HepG2 (cell line): ENCODE data around the gene PIR. TPM values are rescaled to one million over a fixed set of nuclear protein-coding genes. Genes with fewer than 3 reads are reported as not detected.

Source experiments
- BCLAF1 ChIP-seq: fragments of 450-650 bp; IDR thresholded peaks from 2 replicates; pipeline ENCODE4 v1.6.1; 2017; ENCODE audit warnings: mild to moderate bottlenecking
- DRAP1 ChIP-seq: IDR thresholded peaks from 2 replicates; pipeline ENCODE4 v1.6.1; 2016; ENCODE audit warnings: missing genetic modification reagents, missing compliant biosample characterization
- ELF1 ChIP-seq: sonication (generic); formaldehyde crosslinking; IDR thresholded peaks from 2 replicates; pipeline ENCODE4 v1.4.0; 2020; ENCODE audit warnings: missing genetic modification reagents
- GMEB1 ChIP-seq: sonication (generic); formaldehyde crosslinking; IDR thresholded peaks from 2 replicates; pipeline ENCODE4 v1.5.1; 2020; ENCODE audit warnings: missing genetic modification reagents, mild to moderate bottlenecking, borderline replicate concordance
- HDAC1 ChIP-seq: sonication (generic); formaldehyde crosslinking; IDR thresholded peaks from 2 replicates; pipeline ENCODE4 v1.5.1; 2020; ENCODE audit warnings: mild to moderate bottlenecking, missing genetic modification reagents
- HNF4A ChIP-seq: sonication (generic); formaldehyde crosslinking; IDR thresholded peaks from 2 replicates; pipeline ENCODE4 v1.4.0; 2020; ENCODE audit warnings: missing genetic modification reagents
- HNRNPL ChIP-seq: fragments of 200-400 bp; formaldehyde crosslinking; IDR thresholded peaks from 2 replicates; pipeline ENCODE4 v1.6.1; 2017; ENCODE audit warnings: mild to moderate bottlenecking, low read depth, low read length
- KAT2B ChIP-seq: fragments of 150-350 bp; IDR thresholded peaks from 2 replicates; pipeline ENCODE4 v1.6.1; 2014; ENCODE audit warnings: low read depth, low read length, borderline replicate concordance
- KLF12 ChIP-seq: sonication (generic); formaldehyde crosslinking; IDR thresholded peaks from 2 replicates; pipeline ENCODE4 v1.4.0; 2020; ENCODE audit warnings: missing genetic modification reagents, borderline replicate concordance
- MYPOP ChIP-seq: sonication (generic); formaldehyde crosslinking; IDR thresholded peaks from 2 replicates; pipeline ENCODE4 v1.8.1; 2023; ENCODE audit warnings: mild to moderate bottlenecking, moderate library complexity, missing genetic modification reagents
- POLR2AphosphoS2 ChIP-seq: IDR thresholded peaks from 2 replicates; pipeline ENCODE4 v1.6.1; 2011; ENCODE audit warnings: low read depth, low read length, improper control_type of control experiment
- SIX4 ChIP-seq: sonication (generic); formaldehyde crosslinking; IDR thresholded peaks from 2 replicates; pipeline ENCODE4 v1.4.0; 2020; ENCODE audit warnings: missing genetic modification reagents
- SMAD3 ChIP-seq: sonication (generic); formaldehyde crosslinking; IDR thresholded peaks from 2 replicates; pipeline ENCODE4 v1.4.0; 2020; ENCODE audit warnings: missing genetic modification reagents
- SYNCRIP ChIP-seq: fragments of 200-400 bp; formaldehyde crosslinking; IDR thresholded peaks from 2 replicates; pipeline ENCODE4 v1.6.1; 2018; ENCODE audit warnings: mild to moderate bottlenecking, low read depth, low read length; ENCODE audit not compliant: insufficient read depth
- TBX2 ChIP-seq: sonication (generic); formaldehyde crosslinking; IDR thresholded peaks from 2 replicates; pipeline ENCODE4 v1.5.0; 2020; ENCODE audit warnings: missing genetic modification reagents, mild to moderate bottlenecking, borderline replicate concordance
- TCF7L2 ChIP-seq: IDR thresholded peaks from 2 replicates; pipeline ENCODE4 v1.6.1; 2011; ENCODE audit warnings: mild to moderate bottlenecking, low read depth, low read length, moderate library complexity
- TEAD2 ChIP-seq: sonication (generic); formaldehyde crosslinking; IDR thresholded peaks from 2 replicates; pipeline ENCODE4 v1.9.0; 2021; ENCODE audit warnings: missing genetic modification reagents
- ZKSCAN1 ChIP-seq: fragments of 150-350 bp; IDR thresholded peaks from 2 replicates; pipeline ENCODE4 v1.6.1; 2014; ENCODE audit warnings: low read length
- ZNF414 ChIP-seq: sonication (generic); formaldehyde crosslinking; IDR thresholded peaks from 2 replicates; pipeline ENCODE4 v1.5.0; 2020; ENCODE audit warnings: missing genetic modification reagents
- ZNF44 ChIP-seq: sonication (generic); formaldehyde crosslinking; IDR thresholded peaks from 2 replicates; pipeline ENCODE4 v1.5.1; 2020; ENCODE audit warnings: mild to moderate bottlenecking, missing genetic modification reagents
- ZNF563 ChIP-seq: sonication (generic); formaldehyde crosslinking; IDR thresholded peaks from 2 replicates; pipeline ENCODE4 v1.8.0; 2022; ENCODE audit warnings: mild to moderate bottlenecking, moderate library complexity, missing genetic modification reagents
- ZNF749 ChIP-seq: sonication (generic); formaldehyde crosslinking; IDR thresholded peaks from 2 replicates; pipeline ENCODE4 v1.8.0; 2022; ENCODE audit warnings: mild to moderate bottlenecking, missing genetic modification reagents, moderate library complexity, borderline replicate concordance
- ZNF775 ChIP-seq: sonication (generic); formaldehyde crosslinking; IDR thresholded peaks from 2 replicates; pipeline ENCODE4 v1.4.0; 2020; ENCODE audit warnings: missing genetic modification reagents, mild to moderate bottlenecking, moderate library complexity, borderline replicate concordance
- ZSCAN30 ChIP-seq: sonication (generic); formaldehyde crosslinking; IDR thresholded peaks from 2 replicates; pipeline ENCODE4 v1.5.0; 2020; ENCODE audit warnings: mild to moderate bottlenecking, missing genetic modification reagents
- polyA plus RNA-seq, 8 experiments: library from polyadenylated mRNA; depleted of rRNA in 3 of 8; stranded (reverse) in 7 of 8; unstranded in 1 of 8; fragments of >200 nt; fragmentation: Illumina TruSeq in 4 of 8; extraction: Trizol in 4 of 8; gene quantifications; 2 replicates each; pipeline versions ENCODE4 v1.2.1 to v1.2.3, GENCODE V29; 2011 to 2016; ENCODE audit warnings: low read depth in 4 of 8, missing spikeins in 1 of 8, mixed read lengths in 1 of 8; ENCODE audit not compliant: insufficient read depth in 1 of 8
- total RNA-seq, 5 experiments: library from RNA; depleted of rRNA; stranded (reverse); fragments of >200 nt; fragmentation: Illumina TruSeq; extraction: Trizol; gene quantifications; 2 replicates each; pipeline ENCODE4 v1.2.3, GENCODE V29; 2016; ENCODE audit warnings: low read depth in 1 of 5

PIR gene
- total and polyA plus RNA-seq, 2 of the 13 experiments (the other 11 are each of a cell fraction or from before 2014, with no cell fraction given) = 12.2 to 38.0 TPM

- TF ChIP-seq ZNF775 (no peak), HDAC1 (CRISPR knock-in tag) (peak; percentile 78), SMAD3 (CRISPR knock-in tag) (no peak), ZNF44 (CRISPR knock-in tag) (no peak), ZSCAN30 (CRISPR knock-in tag) (no peak), HNF4A (CRISPR knock-in tag) (no peak), SYNCRIP (no peak), HNRNPL (no peak), TCF7L2 (no peak), GMEB1 (CRISPR knock-in tag) (peak; percentile 93), KLF12 (no peak), ZNF749 (CRISPR knock-in tag) (no peak), TBX2 (CRISPR knock-in tag) (peak; percentile 43; the same call in 1 of the 2 replicates), ZNF563 (CRISPR knock-in tag) (no peak), KAT2B (no peak), DRAP1 (CRISPR knock-in tag) (peak; percentile 63), SIX4 (no peak), MYPOP (CRISPR knock-in tag) (peak; percentile 50; the same call in 1 of the 2 replicates), BCLAF1 (no peak), TEAD2 (CRISPR knock-in tag) (no peak), ELF1 (peak; percentile 63), POLR2AphosphoS2 (no peak), ZNF414 (CRISPR knock-in tag) (no peak), ZKSCAN1 (no peak)
Measured at GRCh38 chrX:15335135-15336022, 157.8 kb downstream of the PIR start, which contains the start of gene PIGA (continued).
